ENCODE data around the gene TEKT5. TPM values are rescaled to one million over a fixed set of nuclear protein-coding genes. Genes with fewer than 3 reads are reported as not detected.

The TEKT5 gene
- total and polyA plus RNA-seq, 9 of the 15 experiments (the other 6 are each of a cell fraction or from before 2014, with no cell fraction given) = 0.10 to 0.19 TPM; not detected in 7

GRCh38 chr16:10663146-10663545, 31.6 kb downstream of the TEKT5 start:
- no peak for FAIRE-seq
- H3K4me2 ChIP-seq (ENCODE audit: insufficient read depth, low read length) = no peak overlapping the region
- intact Hi-C loops (cut with micrococcal nuclease) (loop anchor here (10.0 kb wide), 1 partner anchor 72 kb away; no protein-coding TSS in a partner anchor), in situ Hi-C loops (cut with MboI) (no loop called here)
- H3K9me1 ChIP-seq (ENCODE audit: control insufficient read depth, insufficient read depth, low read length) = no peaks in the 10 kb centered on the region
- no peak overlapping the region for H2AFZ ChIP-seq (ENCODE audit: low read depth, low read length)
- ChIA-PET POLR2A (interaction anchor here (1.3 kb wide), 1 partner anchor 9 kb away, joined by 4 read pairs; no protein-coding TSS in a partner anchor), CTCF (ENCODE audit: low intra/inter-chr PET ratio) (no interaction called here)
- no peak overlapping the region for H3K27ac ChIP-seq (ENCODE audit: extremely low read depth, low read depth, low read length)
- H3K4me1 ChIP-seq (replicated peaks in 1 of 2; ENCODE audit: control insufficient read depth in 2 of 2, insufficient read depth in 2 of 2, low read length in 2 of 2) = no peaks in the 10 kb centered on the region
- no peak overlapping the region for H3K9ac ChIP-seq (ENCODE audit: insufficient read depth in 1 of 2, low read depth in 2 of 2, low read length in 2 of 2)
- 0% methylated on average over 1 of the region's 1 CpG for WGBS (ENCODE audit: insufficient coverage, low coverage, missing lambda C conversion rate)
- no peaks in the 10 kb centered on the region for H3K9me3 ChIP-seq (replicated peaks; ENCODE audit: control insufficient read depth, insufficient read depth, low read depth, low read length)
- no peak for TF ChIP-seq KAT8 (IDR thresholded peaks at IDR 0.05; ENCODE audit: low read depth)
- TF ChIP-seq MAFG (tag; conservative IDR thresholded peaks at IDR 0.05) = peak; percentile 29; the same call in 1 of the 2 replicates
- no peak for TF ChIP-seq PTRF (tag; IDR thresholded peaks at IDR 0.05)
- peak; percentile 45; the same call in 1 of the 2 replicates for TF ChIP-seq C11orf30 (IDR thresholded peaks at IDR 0.05; ENCODE audit: low read depth)
- TF ChIP-seq MAFK (IDR thresholded peaks at IDR 0.05; ENCODE audit: low read length) = peak; percentile 39; the same call in 1 of the 2 replicates
- TF ChIP-seq HEY1 (CRISPR knock-in tag; IDR thresholded peaks at IDR 0.05; ENCODE audit: borderline replicate concordance) = no peak
- TF ChIP-seq DLX4 (CRISPR knock-in tag; IDR thresholded peaks at IDR 0.05) = no peak
- no peak for TF ChIP-seq RFX1 (IDR thresholded peaks at IDR 0.05)
- no peak for TF ChIP-seq ZNF134 (CRISPR knock-in tag; conservative IDR thresholded peaks at IDR 0.05)
- peak; percentile 50; the same call in 1 of the 2 replicates for TF ChIP-seq MAFF (IDR thresholded peaks at IDR 0.05; ENCODE audit: low read length)
- TF ChIP-seq SRF (CRISPR knock-in tag; IDR thresholded peaks at IDR 0.05) = no peak
- TF ChIP-seq SETDB1 (IDR thresholded peaks at IDR 0.05; ENCODE audit: low read length) = no peak
- TF ChIP-seq ZNF316 (IDR thresholded peaks at IDR 0.05) = peak; percentile 51; the same call in 1 of the 2 replicates
- no peak overlapping the region for H3K4me3 ChIP-seq
- H3K36me3 ChIP-seq (ENCODE audit: control insufficient read depth, insufficient read depth, low read length) = no peaks in the 10 kb centered on the region
- H3K27me3 ChIP-seq (ENCODE audit: control insufficient read depth in 2 of 2, insufficient read depth in 2 of 2, low read length in 2 of 2) = peaks cover 12 to 46% of the 10 kb centered on the region in 2 experiments
- no peak for DNase-seq (ENCODE audit: extremely low read depth in 1 of 4, low spot score in 3 of 4)
- no TSS peak for BruUV-seq (replicated peaks)
- ATAC-seq = no peak
- no peaks in the 10 kb centered on the region for H4K20me1 ChIP-seq (replicated peaks; ENCODE audit: control insufficient read depth, insufficient read depth, low read length)
- H3K79me2 ChIP-seq (ENCODE audit: control insufficient read depth, insufficient read depth, low read length) = no peaks in the 10 kb centered on the region
